GM12878 (cell line): ENCODE results near the gene ZBTB37. TPM values are rescaled to one million over a fixed set of nuclear protein-coding genes. Genes with fewer than 3 reads are reported as not detected.

Source experiments
- ATF2 ChIP-seq: IDR thresholded peaks from 2 replicates; pipeline ENCODE4 v1.6.1; 2012; ENCODE audit warnings: low read length, inconsistent platforms
- BCL3 ChIP-seq: IDR thresholded peaks from 2 replicates; pipeline ENCODE4 v1.6.1; 2011; ENCODE audit warnings: borderline replicate concordance, low read depth, mild to moderate bottlenecking, moderate library complexity, low read length; ENCODE audit not compliant: insufficient read depth, poor library complexity, severe bottlenecking
- E2F4 ChIP-seq: IDR thresholded peaks from 2 replicates; pipeline ENCODE4 v1.6.1; 2012; ENCODE audit warnings: low read depth, low read length, improper control_type of control experiment
- E4F1 ChIP-seq: fragments of 450-650 bp; IDR thresholded peaks from 2 replicates; pipeline ENCODE4 v1.6.1; 2018; ENCODE audit warnings: borderline replicate concordance, mild to moderate bottlenecking; ENCODE audit not compliant: partially characterized antibody
- HDAC2 ChIP-seq: fragments of 200-600 bp; sonication (generic); IDR thresholded peaks from 2 replicates; pipeline ENCODE4 v1.6.1; 2017
- IKZF2 ChIP-seq, 2 experiments: fragments of 450-650 bp; IDR thresholded peaks; 2 replicates each; pipeline ENCODE4 v1.6.1; 2017; ENCODE audit warnings: mild to moderate bottlenecking in 2 of 2, moderate library complexity in 2 of 2
- IRF5 ChIP-seq: fragments of 450-650 bp; IDR thresholded peaks from 2 replicates; pipeline ENCODE4 v1.6.1; 2017; ENCODE audit warnings: borderline replicate concordance
- KAT2A ChIP-seq: conservative IDR thresholded peaks from 2 replicates; pipeline ENCODE4 v1.6.1; 2011; ENCODE audit warnings: low read depth, low read length; ENCODE audit not compliant: control insufficient read depth
- LARP7 ChIP-seq: fragments of 450-650 bp; IDR thresholded peaks from 2 replicates; pipeline ENCODE4 v1.6.1; 2017; ENCODE audit warnings: mild to moderate bottlenecking
- MTA3 ChIP-seq: IDR thresholded peaks from 2 replicates; pipeline ENCODE4 v1.6.1; 2012; ENCODE audit warnings: low read length, inconsistent platforms, borderline replicate concordance
- NBN ChIP-seq: fragments of 450-650 bp; IDR thresholded peaks from 2 replicates; pipeline ENCODE4 v1.6.1; 2016
- RFX5 ChIP-seq: IDR thresholded peaks from 2 replicates; pipeline ENCODE4 v1.6.1; 2011; ENCODE audit warnings: low read depth, low read length, improper control_type of control experiment
- SIN3A ChIP-seq: IDR thresholded peaks from 2 replicates; pipeline ENCODE4 v1.6.1; 2012; ENCODE audit warnings: low read depth, low read length, improper control_type of control experiment
- SIX5 ChIP-seq: IDR thresholded peaks from 2 replicates; pipeline ENCODE4 v1.6.1; 2011; ENCODE audit warnings: mild to moderate bottlenecking, low read depth, low read length, moderate library complexity; ENCODE audit not compliant: severe bottlenecking
- SKIL ChIP-seq: fragments of 450-650 bp; IDR thresholded peaks from 2 replicates; pipeline ENCODE4 v1.6.1; 2017; ENCODE audit warnings: mild to moderate bottlenecking, low read depth, inconsistent platforms; ENCODE audit not compliant: poor library complexity, severe bottlenecking
- SPI1 ChIP-seq: IDR thresholded peaks from 2 replicates; pipeline ENCODE4 v1.6.1; 2011; ENCODE audit warnings: low read depth, mild to moderate bottlenecking, low read length, moderate library complexity, borderline replicate concordance; ENCODE audit not compliant: insufficient read depth
- SREBF2 ChIP-seq: IDR thresholded peaks from 2 replicates; pipeline ENCODE4 v1.6.1; 2012; ENCODE audit warnings: mild to moderate bottlenecking, low read length
- SUZ12 ChIP-seq: fragments of 200-600 bp; sonication (generic); IDR thresholded peaks from one replicate; pipeline ENCODE4 v1.6.1; 2018; ENCODE audit warnings: antibody characterized with exemption, mild to moderate bottlenecking; ENCODE audit not compliant: unreplicated experiment
- ZBED1 ChIP-seq: IDR thresholded peaks from 2 replicates; pipeline ENCODE4 v1.6.1; 2016; ENCODE audit warnings: borderline replicate concordance
- ZNF207 ChIP-seq: fragments of 450-650 bp; IDR thresholded peaks from 2 replicates; pipeline ENCODE4 v1.6.1; 2014; ENCODE audit warnings: antibody characterized with exemption, mild to moderate bottlenecking, borderline replicate concordance
- polyA plus RNA-seq, 11 experiments: library from polyadenylated mRNA; depleted of rRNA in 4 of 11; unstranded in 6 of 11; stranded (reverse) in 5 of 11; fragments of >200 nt; fragmentation: Nextera tagmentation in 4 of 11; fragmentation: Illumina TruSeq in 1 of 11; extraction: Ambion mirVana in 4 of 11; extraction: Trizol in 1 of 11; gene quantifications; 1 replicate in 1 of 11; 2 replicates in 10 of 11; pipeline versions ENCODE4 v1.2.1 to v1.2.3, GENCODE V29; 2011 to 2016; ENCODE audit warnings: inconsistent platforms in 2 of 11, missing spikeins in 2 of 11, low read depth in 1 of 11
- total RNA-seq, 4 experiments: library from RNA; depleted of rRNA in 3 of 4; stranded (reverse); fragments of >200 nt in 3 of 4; fragmentation: Illumina TruSeq in 1 of 4; extraction: Trizol in 1 of 4; gene quantifications; 2 replicates each; pipeline versions ENCODE4 v1.2.1 to v1.2.3, GENCODE V29; 2013 to 2021

ZBTB37 gene
- total and polyA plus RNA-seq, 10 of the 15 experiments (the other 5 are each of a cell fraction or from before 2014, with no cell fraction given): 0.16 to 5.7 (median 1.9) TPM

- TF ChIP-seq E2F4 (no peak), RFX5 (0 out of 2 replicates have a peak, but pooled peaks have one; percentile 30), SUZ12 (no peak), KAT2A (no peak), ZNF207 (peak; percentile 95; the same call in 1 of the 2 replicates), IKZF2 (IDR thresholded peaks at IDR 0.05) (peak in 1 of 2 experiments; percentile 71; a peak in 1 of 4 replicates), SKIL (peak; percentile 76), NBN (peak; percentile 100), ZBED1 (peak; percentile 79), E4F1 (no peak), SPI1 (no peak), IRF5 (no peak), BCL3 (peak; percentile 30), ATF2 (peak; percentile 60; the same call in 1 of the 2 replicates), MTA3 (peak; percentile 84; the same call in 1 of the 2 replicates), SIN3A (peak; percentile 81; the same call in 1 of the 2 replicates), HDAC2 (no peak), SREBF2 (no peak), LARP7 (peak; percentile 81), SIX5 (no peak)
Observed at GRCh38 chr1:173867753-173868265, 371 bp upstream of the ZBTB37 start, which contains the start of gene GAS5 (continued).
